Fibroblast of peridontal ligament (primary cell): ENCODE data around the gene GUCY2C.
"Not testable (repeated sequence)": the region's sequence is repeated elsewhere in the genome, so short reads cannot be mapped to it uniquely, and the experiment has no call there.

Experiments used
- DNase-seq: peaks from one replicate; pipeline ENCODE4 v3.0.0-alpha.2; 2010; ENCODE audit errors: extremely low read depth

The GUCY2C gene

DNA sequence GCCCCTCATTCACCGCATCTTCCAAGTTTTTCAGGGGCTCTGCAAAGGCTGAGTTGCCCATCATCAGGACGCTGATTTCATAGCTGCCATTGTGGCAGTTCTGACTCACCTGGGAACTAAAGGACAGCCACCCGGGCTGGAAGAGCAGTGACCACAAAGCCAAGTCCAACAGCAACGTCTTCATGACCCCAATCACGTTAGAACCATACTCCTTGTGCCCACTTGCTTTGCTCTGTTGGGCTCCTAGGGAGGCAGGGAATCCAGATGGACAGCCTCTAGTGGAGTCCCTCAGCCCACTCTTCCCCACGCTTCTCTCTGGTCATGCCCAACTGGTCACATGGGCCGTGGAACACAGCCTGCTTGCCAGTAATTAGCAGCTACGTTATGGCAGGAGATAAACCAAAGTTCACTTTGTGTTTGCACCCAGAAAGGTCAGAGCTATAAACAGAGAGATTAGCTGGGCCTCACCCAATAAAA, at the start of gene GUCY2C:
TSS of gene GUCY2C (minus strand) at position 335 of the 477 bp plus-strand sequence. CDS start at position 184, 151 bp downstream.
- no peak for DNase-seq

DNA sequence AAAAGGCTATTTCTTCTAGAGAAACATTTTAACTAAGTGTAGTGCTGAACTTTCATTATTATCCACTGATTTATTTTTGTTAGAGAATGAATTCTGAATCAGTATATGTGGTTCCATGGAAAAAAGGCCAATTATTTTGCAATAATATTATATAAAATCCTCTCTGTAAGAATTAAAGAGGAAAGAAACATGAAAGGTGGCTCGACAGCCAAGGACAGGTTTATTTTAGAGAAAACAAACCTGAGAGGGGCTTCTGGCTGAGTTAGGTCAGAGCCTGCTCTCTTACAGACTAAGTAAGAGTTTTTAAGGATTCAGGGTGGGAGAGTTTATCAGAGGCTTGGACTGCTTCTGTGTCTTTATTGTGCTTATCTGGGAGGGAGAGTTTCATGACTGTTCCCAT, 46.7 kb upstream of the GUCY2C start:
- no peak for DNase-seq

DNA sequence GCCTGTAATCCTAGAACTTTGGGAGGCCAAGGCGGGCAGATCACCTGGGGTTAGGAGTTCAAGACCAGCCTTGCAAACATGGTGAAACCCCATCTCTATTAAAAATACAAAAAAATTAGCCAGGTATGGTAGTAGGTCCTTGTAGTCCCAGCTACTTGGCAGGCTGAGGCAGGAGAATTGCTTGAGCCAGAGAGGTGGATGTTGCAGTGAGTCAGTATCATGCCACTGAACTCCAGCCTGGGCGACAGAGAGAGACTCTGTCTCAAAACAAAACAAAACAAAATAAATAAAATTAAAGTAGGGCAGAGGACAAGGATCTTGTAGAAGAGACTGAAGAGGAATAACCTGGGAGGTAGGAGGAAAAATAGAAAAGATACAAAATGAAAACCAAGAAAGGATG, 45.5 kb upstream of the GUCY2C start:
- no peak for DNase-seq

DNA sequence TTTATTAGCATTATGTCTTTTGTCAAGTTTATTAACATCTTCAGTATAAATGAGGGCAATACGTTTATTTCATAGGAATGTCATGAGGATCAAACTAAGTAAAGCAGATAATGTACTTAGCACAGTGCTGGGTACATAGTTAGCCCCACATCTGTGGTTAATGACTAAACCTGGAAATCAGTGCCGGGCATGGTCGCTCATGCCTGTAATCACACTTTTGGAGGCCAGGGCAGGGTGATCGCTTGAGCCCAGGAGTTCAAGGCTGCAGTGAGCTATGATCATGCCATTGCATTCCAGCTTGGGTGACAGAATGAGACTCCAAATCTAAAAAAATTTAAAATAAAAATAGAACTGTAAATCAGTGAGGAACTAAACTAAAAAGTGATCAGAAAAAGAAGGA, 44.8 kb upstream of the GUCY2C start:
- DNase-seq: no peak

DNA sequence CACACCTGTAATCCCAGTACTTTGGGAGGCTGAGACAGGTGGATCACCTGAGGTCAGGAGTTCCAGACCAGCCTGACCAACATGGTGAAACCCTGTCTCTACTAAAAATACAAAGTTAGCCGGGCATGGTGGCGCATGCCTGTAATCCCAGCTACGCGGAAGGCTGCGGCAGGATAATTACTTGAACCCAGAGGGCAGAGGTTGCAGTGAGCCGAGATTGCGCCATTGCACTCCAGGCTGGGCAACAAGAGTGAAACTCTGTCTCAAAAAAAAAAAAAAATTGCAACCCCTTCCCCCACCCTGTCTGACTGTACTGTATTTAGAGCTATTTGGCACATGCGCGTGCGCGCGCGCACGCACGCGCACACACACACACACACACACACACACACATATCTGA, 40.0 kb upstream of the GUCY2C start:
- not testable (repeated sequence) for DNase-seq

DNA sequence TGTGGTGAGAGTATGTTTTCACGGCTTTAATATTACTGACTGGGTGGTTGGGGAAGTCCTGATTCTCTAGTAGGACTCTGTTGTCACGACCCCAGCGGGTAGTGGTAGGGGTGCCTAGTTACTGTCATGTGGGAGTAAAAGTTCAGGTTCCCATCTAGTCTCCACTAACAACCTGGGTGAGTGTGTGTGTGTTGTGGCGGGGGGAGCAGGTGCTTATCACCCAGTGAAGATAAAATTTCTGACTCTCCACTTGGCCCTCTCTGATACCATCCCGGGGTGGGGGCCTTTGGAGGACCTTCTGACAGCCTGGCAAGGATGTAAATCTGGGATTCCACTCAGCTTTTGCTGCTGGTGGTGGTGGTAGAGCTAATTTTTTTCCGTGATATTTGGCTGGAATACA, 35.4 kb upstream of the GUCY2C start:
- DNase-seq: no peak

DNA sequence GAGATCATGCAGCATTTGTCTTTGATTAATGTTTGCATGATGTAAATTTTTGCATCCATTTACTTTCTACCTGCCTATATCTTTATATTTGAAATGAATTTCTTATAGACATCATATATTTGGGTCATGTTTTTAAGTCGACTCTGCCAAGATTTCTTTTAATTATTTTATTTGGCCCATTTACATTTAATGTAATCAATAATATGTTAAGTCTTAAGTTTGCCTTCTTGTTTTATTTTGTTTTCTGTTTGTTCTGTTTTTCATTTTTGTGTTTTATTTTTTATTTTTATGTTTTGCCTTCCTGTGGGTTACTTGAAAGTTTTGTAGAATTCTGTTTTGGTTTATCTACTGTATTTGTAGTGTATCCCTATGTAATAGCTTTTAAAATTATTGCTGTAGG, 33.2 kb upstream of the GUCY2C start:
- DNase-seq: no peak

DNA sequence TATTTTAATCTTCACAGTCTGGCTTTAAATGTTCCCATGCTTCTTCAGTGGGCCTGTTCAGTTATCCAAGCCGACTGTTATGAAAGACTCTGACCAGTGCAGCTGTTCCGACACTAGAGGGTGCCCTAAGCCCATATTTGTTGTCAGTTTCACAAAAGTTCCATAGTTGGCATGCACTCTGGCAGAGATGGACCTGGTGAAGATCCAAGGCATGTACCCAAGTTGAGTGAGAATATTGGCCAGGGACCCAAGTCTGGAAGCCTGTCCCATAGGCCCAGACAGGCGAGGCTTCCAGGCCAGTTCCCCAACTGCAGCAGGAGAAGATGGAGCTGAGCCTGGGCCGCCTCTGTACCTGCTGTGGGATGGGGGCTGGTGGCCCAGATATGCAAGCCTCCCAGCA, 27.4 kb upstream of the GUCY2C start:
- peak; percentile 72 for DNase-seq

DNA sequence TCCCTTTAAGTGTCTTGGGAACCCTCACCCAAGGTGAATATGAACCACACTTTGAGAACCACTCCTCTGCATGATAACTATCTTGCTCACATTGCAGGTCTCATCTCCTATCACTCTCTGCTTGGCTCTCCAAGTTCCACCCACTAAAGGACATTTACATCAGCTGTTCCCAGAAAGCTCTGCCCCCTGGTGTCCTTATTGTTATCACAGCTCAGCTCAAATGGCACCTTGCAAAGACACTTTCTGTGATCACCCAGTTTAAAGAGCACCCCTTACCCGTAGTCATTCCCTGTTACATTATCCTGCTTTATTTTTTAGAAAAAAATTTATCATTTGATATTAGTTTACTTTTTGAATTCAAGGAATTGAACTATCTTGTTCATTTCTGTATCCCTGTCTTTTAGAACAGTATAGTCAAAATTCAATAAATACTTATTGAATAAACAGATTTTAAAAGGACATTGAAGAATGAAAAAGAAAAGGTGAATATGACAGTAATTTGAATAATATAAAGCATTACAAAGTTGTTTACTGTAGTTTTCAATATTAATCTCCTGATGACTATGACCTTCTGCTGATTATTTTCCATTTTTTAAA, 20.5 kb upstream of the GUCY2C start:
- DNase-seq: peak; percentile 59

DNA sequence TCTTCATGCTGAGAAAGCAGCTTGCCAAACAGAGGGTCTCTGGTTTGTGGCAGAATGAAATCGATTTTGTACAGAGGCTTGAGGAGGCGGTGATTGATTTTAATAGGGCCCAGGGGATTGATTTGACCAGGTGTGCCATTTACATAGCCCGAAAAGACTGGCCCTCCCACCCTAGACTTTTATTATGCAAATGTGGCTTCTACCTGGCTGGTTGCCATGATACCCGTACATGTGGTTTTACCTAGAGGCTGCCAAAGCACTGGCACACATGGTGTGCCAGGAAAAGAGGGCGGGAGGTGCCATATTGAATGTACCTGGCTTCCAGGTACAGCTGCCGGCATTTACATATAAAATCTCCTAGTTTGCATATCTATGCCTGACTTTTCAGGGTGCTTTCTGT, 18.0 kb upstream of the GUCY2C start:
- no peak for DNase-seq

DNA sequence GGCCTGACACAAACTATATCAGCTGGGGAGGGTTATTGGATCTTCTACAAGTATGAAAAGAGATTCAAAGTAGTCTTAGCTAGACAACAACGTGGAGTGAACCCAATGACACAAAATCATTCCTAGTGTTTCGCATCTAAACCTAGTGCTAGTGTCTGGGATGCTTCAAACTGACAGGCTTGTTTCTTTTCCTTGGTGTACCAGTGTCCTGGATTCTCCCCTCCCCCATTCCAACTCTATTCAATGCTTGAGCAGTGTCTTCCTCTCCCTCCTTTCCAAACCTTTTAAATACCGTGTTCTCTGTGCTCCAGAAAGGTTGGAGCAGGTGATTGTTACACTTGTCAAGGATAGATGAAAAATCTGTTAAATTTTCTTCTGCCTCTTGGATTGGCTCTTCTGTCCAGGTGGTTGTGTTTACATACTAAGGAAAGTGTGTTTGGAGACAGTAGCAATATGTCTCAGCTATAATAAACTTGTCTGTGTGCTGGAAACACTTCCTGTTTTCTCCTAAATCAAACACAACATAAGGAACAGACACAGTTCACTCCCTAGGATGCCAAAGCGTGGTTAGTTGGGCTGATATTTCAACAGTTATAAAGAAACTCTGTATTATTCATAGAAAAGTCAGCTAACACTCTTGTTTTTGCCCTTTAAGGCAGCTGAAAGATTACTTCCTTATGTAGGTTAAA, 14.4 kb upstream of the GUCY2C start:
- no peak for DNase-seq

DNA sequence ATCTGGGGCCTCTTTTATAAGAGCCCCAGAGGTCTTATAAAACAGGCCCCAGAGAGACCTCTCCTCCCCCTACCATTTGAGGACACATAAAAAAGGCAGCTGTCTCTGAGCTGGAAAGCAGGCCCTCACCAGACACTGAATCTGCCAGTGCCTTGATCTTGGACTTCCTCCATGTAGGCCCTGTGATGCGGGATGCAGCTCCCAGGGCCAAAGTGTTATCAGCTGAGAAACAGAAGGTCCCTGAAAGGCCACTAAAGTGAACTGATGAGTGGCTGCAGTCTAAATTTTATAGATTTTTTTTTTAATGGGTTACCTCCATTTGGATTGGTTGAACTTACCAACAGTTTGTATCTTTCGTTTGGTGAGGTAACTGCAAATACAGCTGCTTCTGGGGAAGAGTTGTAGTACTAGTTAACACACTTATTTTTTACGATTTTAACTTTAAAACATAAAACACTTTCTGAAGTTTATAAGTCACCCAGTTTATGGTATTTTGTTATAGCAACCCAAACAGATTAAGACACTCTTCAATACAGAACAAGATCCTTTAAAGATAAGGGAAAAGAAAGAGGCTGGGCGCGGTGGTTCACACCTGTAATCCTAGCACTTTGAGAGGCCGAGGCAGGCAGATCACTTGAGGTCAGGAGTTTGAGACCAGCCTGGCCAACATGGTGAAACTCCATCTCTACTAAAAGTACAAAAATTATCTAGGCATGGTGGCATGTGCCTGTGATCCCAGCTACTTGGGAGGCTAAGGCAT, 5.6 kb upstream of the GUCY2C start:
- no peak for DNase-seq

DNA sequence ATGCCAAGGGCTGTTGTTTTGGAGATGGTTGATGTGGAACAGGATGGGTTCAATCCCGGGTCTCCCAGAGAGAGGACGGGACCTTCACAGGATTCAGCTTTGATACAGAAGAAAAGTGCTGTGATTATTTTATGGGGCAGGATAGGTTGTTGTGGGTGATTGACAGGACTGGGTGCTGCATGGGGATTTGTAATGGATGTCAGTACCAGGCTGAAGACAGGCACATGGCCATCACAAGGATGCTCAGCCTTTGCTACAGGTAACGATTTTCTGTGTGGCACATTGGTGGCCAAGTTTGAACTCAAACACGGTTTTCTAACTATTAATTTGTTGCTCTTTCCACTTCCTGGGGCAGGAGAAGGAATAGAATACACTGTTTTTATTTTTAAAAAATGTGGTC, 4.5 kb upstream of the GUCY2C start:
- no peak for DNase-seq

DNA sequence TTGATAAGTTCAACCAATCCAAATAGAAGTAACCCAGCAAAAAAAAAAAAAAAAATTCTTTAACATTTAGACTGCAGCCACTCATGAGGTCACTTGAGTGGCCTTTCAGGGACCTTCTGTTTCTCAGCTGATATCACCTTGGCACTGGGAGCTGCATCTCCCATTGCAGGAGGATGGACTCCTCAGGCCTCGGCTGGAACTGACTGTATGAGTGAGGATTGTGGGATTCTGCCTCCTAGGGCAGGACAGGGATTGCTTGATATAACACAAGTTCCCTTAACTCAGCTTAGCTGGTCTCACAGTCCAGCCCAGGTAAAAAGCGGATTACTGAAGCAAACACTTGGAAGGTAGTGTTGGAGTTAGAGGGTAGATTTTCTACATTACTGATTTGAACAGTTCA, 3.5 kb upstream of the GUCY2C start:
- DNase-seq: no peak

DNA sequence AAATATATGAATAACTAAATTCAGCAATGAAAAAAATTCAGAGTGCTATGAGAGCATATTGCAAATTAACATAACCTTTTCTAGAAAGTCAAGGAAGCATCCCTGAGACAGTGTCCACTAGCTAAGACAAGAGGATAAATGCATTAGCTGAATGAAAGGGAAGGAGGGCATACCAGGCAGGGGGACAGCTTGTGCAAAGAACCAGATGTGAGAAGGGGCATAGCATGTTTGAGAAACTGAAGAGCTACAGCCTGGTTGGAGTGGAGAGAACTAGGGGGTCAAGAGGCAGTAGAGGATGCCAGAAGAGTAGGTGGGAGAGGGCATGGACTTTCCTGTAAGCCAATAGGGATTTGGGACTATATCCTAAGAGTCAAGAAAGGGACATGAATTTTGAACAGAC, 2.2 kb upstream of the GUCY2C start:
- DNase-seq: no peak

DNA sequence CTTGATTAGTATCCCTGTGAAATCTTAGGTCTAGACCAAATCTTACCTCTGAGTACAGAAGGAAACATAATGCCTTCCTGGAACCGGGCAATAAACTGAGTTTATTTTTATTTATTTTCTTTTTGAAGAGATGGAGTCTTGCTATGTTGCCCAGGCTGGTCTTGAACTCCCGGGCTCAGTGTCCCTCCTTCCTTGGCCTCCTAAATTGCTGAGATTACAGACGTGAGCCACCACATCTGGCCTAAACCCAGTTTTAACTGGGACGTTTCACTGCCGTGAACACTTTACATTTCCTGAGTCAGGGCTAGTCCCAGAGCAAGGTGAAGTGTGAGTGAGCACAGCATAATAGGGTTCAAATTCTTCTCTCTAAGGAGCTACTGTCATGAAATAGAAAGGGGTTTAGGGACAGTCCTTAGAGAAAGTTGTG, 671 bp downstream of the GUCY2C start:
- DNase-seq: no peak

DNA sequence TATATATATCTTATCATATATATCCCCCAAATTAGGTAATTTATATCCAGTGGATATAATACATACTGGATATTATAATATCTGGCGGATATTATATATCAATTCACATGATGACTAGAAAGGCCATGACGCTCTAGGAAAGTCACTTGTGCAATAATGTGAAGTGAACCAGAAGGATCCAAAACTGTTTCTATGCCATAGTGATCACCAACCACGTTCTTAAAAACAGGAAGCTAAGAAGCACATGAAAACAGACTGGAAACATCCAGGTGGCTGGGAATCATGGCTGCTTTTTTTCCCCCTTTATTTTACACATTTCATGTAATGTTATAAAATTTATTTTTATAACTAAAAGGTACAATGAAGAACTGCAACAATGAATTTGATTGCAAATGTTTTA, 1.4 kb downstream of the GUCY2C start:
- DNase-seq: no peak

DNA sequence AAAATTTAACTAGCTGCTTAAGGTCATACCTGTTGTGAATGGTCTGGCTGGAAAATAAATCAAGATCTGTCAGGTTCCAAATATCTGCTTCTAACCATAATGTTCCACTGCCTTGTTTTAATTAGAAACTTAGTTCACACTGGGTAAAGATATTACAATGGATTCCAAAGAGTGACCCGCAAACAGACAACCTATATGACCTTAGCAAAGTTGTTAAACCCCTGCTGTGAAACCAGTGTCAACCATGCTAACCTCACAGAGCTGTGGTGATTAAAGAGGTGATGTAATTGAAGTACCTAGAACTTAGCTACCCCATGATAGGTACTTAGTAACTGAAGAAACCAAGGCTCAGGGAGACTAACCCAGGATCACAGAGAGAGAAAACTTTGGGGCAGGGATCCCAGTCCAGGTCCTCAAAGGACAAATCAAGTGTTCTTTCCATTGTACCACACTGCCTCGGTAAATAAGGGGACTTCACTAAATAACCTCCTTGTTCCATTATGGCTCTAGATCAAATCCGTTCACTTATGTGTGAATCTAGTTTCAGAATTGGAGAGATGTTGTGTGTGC, 2.2 kb downstream of the GUCY2C start:
- DNase-seq: no peak

DNA sequence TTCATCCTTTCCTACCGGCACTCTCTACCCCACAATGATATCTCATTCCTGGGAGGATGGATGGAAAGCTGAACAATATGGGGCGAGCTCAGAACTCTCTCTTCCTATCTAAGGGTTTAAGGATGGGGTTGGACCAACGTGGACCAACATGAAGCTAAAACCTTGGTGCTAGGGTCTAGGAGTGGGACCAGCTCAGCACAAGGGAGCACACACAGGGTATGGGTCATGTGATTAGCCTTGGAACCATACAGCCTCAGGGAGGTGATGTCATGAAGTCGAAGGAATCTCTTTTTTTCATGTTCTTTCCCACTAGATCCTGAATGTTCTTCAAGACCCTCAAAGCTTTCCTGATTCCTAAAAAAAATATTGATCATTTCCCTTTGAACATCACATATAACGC, 3.3 kb downstream of the GUCY2C start:
- no peak for DNase-seq

DNA sequence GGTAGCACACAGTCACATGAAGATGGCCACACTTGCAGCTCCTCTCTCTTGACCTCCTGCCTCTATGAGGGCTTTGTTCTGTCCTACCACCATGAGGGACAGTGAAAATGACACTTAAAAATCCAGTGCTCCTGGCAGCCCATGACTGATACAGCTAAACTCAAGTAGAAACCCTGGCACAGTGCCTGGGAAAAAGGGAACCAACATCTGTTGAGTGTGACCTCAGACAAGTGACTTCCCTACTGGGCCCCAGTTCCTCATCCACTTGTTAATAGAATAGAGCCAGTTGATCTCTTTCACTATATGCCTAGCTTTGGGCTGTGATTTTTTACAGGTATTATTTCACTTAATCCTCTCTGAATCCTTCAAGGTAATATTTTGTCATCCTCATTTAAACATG, 4.8 kb downstream of the GUCY2C start:
- DNase-seq: no peak

DNA sequence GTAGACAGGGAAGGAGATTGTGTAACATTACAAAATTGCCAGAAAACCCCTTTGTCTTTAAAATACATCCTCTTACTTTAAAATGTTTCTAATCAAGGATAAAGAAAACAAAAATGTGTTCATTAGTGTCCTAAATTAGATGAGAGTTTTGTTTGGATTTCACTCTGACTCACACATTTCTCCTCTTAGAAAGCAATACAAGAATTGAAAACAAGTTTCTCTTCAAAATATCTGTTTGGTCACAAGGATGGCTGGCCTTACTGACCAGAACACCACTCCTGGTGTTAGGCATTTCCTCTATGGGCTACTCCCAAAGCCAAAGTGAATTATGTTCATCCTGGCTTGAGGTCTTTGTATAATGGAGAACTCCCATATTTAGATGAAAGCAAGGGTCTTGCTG, 6.4 kb downstream of the GUCY2C start:
- no peak for DNase-seq

DNA sequence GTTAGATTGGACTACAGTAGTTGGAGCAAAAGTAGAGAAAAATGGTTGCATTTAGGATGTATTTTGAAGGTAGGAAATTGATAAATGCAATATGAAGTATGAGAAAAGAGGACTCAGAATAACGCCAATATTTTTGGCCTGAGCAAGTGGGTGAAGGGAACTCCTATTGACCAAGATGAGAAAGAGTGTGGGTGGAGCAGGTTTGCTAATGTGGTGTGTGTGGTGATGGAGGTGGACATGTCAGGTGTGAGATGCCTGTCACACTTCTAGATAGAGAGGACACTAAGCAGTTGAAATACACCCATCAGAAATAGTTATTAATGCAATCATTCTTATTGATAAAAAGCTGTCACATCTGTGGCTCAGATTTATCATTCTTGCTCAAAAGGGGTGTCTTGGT, 7.3 kb downstream of the GUCY2C start:
- no peak for DNase-seq

DNA sequence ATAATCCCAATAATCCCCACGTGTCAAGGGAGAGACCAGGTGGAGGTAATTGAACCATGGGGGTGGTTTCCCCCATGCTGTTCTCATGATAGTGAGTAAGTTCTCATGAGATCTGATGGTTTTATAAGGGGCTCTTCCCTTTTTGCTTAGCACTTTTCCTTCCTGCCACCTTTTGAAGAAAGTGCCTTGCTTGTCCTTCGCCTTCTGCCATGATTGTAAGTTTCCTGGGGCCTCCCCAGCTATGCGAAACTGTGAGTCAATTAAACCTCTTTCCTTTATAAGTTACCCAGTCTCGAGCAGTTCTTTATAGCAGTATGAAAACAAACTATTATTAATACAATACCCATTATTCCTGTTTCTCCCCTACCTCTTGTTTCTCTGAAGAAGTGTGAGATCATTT, 14.2 kb downstream of the GUCY2C start:
- not testable (repeated sequence) for DNase-seq
